ENCODE data around the gene GNAO1.

The GNAO1 gene

DNA sequence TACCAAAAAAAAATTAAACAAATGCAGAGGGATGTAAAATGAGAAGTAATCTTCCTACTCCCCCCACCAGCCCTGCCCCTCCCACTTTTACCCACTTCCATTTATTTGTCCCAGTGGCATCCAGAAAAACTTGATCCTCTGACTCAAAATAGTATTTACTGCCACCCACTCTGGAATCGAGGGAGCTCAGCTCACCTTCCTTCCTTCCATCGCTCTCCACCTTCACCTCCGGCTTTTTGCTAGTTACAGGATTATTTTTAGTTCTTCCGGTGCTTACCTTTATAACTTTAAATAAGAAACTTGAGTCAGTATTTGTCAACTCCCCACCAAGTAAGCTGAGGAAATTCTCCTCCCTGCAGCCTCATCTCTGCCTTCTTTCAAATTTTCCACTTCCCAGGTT, 139.2 kb downstream of the GNAO1 start:
- Mint-ChIP-seq H3K4me3 (no peak overlapping the region), H3K27me3 (peaks cover 3% of the 10 kb centered on the region), H3K27ac (no peak overlapping the region), H3K4me1 (ENCODE audit: low read depth) (no peaks in the 10 kb centered on the region), H3K36me3 (ENCODE audit: low read depth) (no peaks in the 10 kb centered on the region), H3K9me3 (no peaks in the 10 kb centered on the region)
- intact Hi-C loops (cut with micrococcal nuclease) = no loop called here

DNA sequence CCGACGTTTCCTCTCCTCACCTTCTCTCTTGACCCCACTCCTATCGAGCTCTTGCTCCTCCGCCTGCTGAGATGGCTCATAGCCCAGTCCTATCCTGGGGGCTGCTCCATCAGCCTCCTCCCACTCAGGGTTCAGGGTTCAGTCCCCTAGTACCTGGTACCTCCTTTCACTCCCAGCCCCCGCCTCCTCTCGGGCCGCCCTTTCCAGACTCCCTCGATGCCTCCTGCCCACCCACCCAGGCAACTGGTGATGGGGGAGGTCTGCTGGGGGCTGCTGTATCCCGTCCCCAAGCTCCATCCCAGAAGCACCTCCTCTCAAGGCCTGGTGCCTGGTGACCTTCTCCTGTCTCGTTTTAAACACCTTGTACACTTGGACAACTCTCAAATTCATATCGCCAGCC, 140.1 kb downstream of the GNAO1 start:
- Mint-ChIP-seq H3K36me3 (ENCODE audit: low read depth) (no peaks in the 10 kb centered on the region), H3K4me3 (no peak overlapping the region), H3K27me3 (peaks cover 3% of the 10 kb centered on the region), H3K27ac (no peak overlapping the region), H3K9me3 (no peaks in the 10 kb centered on the region), H3K4me1 (ENCODE audit: low read depth) (no peaks in the 10 kb centered on the region)
- intact Hi-C loops (cut with micrococcal nuclease) = no loop called here

DNA sequence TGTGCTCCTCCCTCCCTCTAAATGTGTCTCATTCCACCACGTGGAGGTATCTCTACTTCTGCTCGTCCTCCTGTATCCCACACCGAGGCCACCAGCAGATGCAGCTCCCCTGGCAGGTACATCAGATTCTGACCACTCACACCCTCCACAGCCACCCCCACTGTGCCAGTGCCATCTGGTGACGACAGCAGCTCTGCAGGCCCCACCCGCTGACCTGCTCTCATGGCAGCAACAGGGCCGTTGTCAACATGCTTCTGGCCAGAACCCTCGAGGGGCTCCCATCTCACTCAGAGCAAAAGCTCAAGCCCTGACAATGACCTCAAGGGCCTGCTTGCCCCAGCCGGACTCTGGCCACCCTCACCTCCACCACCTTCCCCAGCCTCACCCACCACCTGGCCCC, 140.6 kb downstream of the GNAO1 start:
- Mint-ChIP-seq H3K4me3 (no peak overlapping the region), H3K27me3 (peaks cover 3% of the 10 kb centered on the region), H3K4me1 (ENCODE audit: low read depth) (no peaks in the 10 kb centered on the region), H3K36me3 (ENCODE audit: low read depth) (no peaks in the 10 kb centered on the region), H3K27ac (no peak overlapping the region), H3K9me3 (no peaks in the 10 kb centered on the region)
- intact Hi-C loops (cut with micrococcal nuclease) = no loop called here

DNA sequence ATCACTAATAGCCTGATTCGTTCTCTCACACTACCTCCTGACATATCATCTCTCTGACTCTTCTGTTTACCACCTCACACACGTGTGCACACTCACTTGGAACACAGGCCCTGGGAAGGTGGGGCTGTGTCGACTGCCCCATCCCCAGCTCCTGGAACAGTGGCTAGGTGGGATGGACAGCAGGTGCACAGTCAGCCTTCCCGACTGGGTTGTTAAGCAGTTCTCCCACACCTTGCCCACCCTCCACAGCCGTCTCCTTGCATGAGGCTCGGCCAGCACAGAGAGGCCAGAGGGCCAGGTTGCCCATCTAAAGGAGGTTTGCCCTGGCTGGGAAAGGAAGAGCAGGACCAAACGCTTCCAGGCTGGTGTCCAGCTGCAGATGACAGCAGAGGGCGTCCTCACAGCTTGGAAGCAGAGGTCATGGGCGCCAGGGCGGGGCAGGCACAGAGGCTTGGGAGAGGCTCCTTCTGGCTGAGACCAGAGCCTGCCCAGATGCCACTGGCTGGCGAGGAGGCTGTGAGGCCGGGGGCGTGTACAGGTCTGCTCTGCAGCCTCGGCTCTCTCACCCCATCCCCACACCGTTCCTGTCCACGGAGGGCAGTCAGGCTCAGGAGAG, 141.3 kb downstream of the GNAO1 start:
- H3K4me1 Mint-ChIP-seq (ENCODE audit: low read depth) = no peaks in the 10 kb centered on the region
- intact Hi-C loops (cut with micrococcal nuclease) = no loop called here
- H3K27me3 Mint-ChIP-seq = peaks cover 3% of the 10 kb centered on the region
- H3K4me3 Mint-ChIP-seq = no peak overlapping the region
- no peaks in the 10 kb centered on the region for H3K9me3 Mint-ChIP-seq
- no peak overlapping the region for H3K27ac Mint-ChIP-seq
- H3K36me3 Mint-ChIP-seq (ENCODE audit: low read depth) = no peaks in the 10 kb centered on the region

- H3K27me3 Mint-ChIP-seq = peaks cover 3% of the 10 kb centered on the region
- H3K27ac Mint-ChIP-seq = no peak overlapping the region
- no peaks in the 10 kb centered on the region for H3K4me1 Mint-ChIP-seq (ENCODE audit: low read depth)
- no peak overlapping the region for H3K4me3 Mint-ChIP-seq
- H3K36me3 Mint-ChIP-seq (ENCODE audit: low read depth) = no peaks in the 10 kb centered on the region
- intact Hi-C loops (cut with micrococcal nuclease) = no loop called here
- no peaks in the 10 kb centered on the region for H3K9me3 Mint-ChIP-seq
Observed at GRCh38 chr16:56334761-56335160, 143.5 kb downstream of the GNAO1 start.

GRCh38 chr16:56336071-56336688, 144.9 kb downstream of the GNAO1 start:
- H3K4me3 Mint-ChIP-seq = no peak overlapping the region
- no peaks in the 10 kb centered on the region for H3K4me1 Mint-ChIP-seq (ENCODE audit: low read depth)
- no peaks in the 10 kb centered on the region for H3K36me3 Mint-ChIP-seq (ENCODE audit: low read depth)
- no peak overlapping the region for H3K27ac Mint-ChIP-seq
- peaks cover 3% of the 10 kb centered on the region for H3K27me3 Mint-ChIP-seq
- no peaks in the 10 kb centered on the region for H3K9me3 Mint-ChIP-seq
- intact Hi-C loops (cut with micrococcal nuclease) = no loop called here

GRCh38 chr16:56336711-56337110, 145.4 kb downstream of the GNAO1 start:
- Mint-ChIP-seq H3K9me3 (no peaks in the 10 kb centered on the region), H3K4me1 (ENCODE audit: low read depth) (no peaks in the 10 kb centered on the region)

GRCh38 chr16:56337131-56337857, 146.0 kb downstream of the GNAO1 start:
- no peaks in the 10 kb centered on the region for H3K9me3 Mint-ChIP-seq
- H3K4me3 Mint-ChIP-seq = no peak overlapping the region
- intact Hi-C loops (cut with micrococcal nuclease) = no loop called here
- no peaks in the 10 kb centered on the region for H3K36me3 Mint-ChIP-seq (ENCODE audit: low read depth)
- no peaks in the 10 kb centered on the region for H3K4me1 Mint-ChIP-seq (ENCODE audit: low read depth)
- H3K27ac Mint-ChIP-seq = no peak overlapping the region
- peaks cover 2% of the 10 kb centered on the region for H3K27me3 Mint-ChIP-seq

More at GRCh38 chr16:56336711-56337110, 145.4 kb downstream of the GNAO1 start:
- Mint-ChIP-seq H3K4me3 (no peak overlapping the region), H3K27ac (no peak overlapping the region), H3K27me3 (peaks cover 3% of the 10 kb centered on the region), H3K36me3 (ENCODE audit: low read depth) (no peaks in the 10 kb centered on the region)
- intact Hi-C loops (cut with micrococcal nuclease) = no loop called here

- Mint-ChIP-seq H3K4me3 (no peak overlapping the region), H3K36me3 (ENCODE audit: low read depth) (no peaks in the 10 kb centered on the region), H3K27me3 (no peaks in the 10 kb centered on the region), H3K9me3 (no peaks in the 10 kb centered on the region), H3K4me1 (ENCODE audit: low read depth) (no peaks in the 10 kb centered on the region), H3K27ac (no peak overlapping the region)
- intact Hi-C loops (cut with micrococcal nuclease) = no loop called here
Observed at GRCh38 chr16:56337858-56338325, 146.6 kb downstream of the GNAO1 start.

- Mint-ChIP-seq H3K27me3 (no peaks in the 10 kb centered on the region), H3K9me3 (no peaks in the 10 kb centered on the region), H3K36me3 (ENCODE audit: low read depth) (no peaks in the 10 kb centered on the region), H3K4me1 (ENCODE audit: low read depth) (no peaks in the 10 kb centered on the region), H3K4me3 (no peak overlapping the region), H3K27ac (no peak overlapping the region)
- intact Hi-C loops (cut with micrococcal nuclease) = no loop called here
Observed at GRCh38 chr16:56338566-56339318, 147.5 kb downstream of the GNAO1 start.

GRCh38 chr16:56339431-56340195, 148.3 kb downstream of the GNAO1 start:
- intact Hi-C loops (cut with micrococcal nuclease) = no loop called here
- Mint-ChIP-seq H3K36me3 (ENCODE audit: low read depth) (no peaks in the 10 kb centered on the region), H3K27me3 (no peaks in the 10 kb centered on the region), H3K9me3 (no peaks in the 10 kb centered on the region), H3K4me1 (ENCODE audit: low read depth) (no peaks in the 10 kb centered on the region), H3K27ac (no peak overlapping the region), H3K4me3 (no peak overlapping the region)

DNA sequence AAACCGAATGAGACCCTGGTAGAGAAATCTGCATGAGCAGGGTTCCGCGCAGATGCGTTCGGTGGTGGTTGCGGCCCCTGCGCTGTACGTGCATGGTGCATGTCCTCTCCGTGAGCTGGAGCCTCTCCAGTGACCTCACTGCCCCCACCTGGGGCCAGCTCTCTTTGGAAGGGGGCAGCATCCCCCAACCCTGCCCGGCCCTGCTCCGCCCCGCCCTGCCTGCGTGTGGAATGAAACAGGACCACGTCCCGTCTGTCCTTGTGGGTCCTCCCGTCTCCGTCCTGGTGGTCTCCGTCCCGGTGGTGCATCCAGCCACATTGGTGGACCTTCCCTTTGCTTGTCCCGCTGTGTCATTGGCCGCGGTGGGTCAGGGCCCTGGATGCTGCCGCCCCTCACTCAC, 149.1 kb downstream of the GNAO1 start:
- intact Hi-C loops (cut with micrococcal nuclease) = no loop called here
- H3K36me3 Mint-ChIP-seq (ENCODE audit: low read depth) = no peaks in the 10 kb centered on the region

GRCh38 chr16:56340864-56341365, 149.6 kb downstream of the GNAO1 start:
- H3K27ac Mint-ChIP-seq = no peak overlapping the region
- intact Hi-C loops (cut with micrococcal nuclease) = no loop called here
- H3K4me3 Mint-ChIP-seq = no peak overlapping the region
- H3K27me3 Mint-ChIP-seq = no peaks in the 10 kb centered on the region
- no peaks in the 10 kb centered on the region for H3K9me3 Mint-ChIP-seq
- H3K4me1 Mint-ChIP-seq (ENCODE audit: low read depth) = no peaks in the 10 kb centered on the region
- no peaks in the 10 kb centered on the region for H3K36me3 Mint-ChIP-seq (ENCODE audit: low read depth)

More for the DNA sequence above, 149.1 kb downstream of the GNAO1 start:
- no peak overlapping the region for H3K27ac Mint-ChIP-seq
- H3K4me3 Mint-ChIP-seq = no peak overlapping the region
- H3K4me1 Mint-ChIP-seq (ENCODE audit: low read depth) = no peaks in the 10 kb centered on the region
- no peaks in the 10 kb centered on the region for H3K9me3 Mint-ChIP-seq
- H3K27me3 Mint-ChIP-seq = no peaks in the 10 kb centered on the region

Data from dendritic cell treated with granulocyte-macrophage colony-stimulating factor and Interleukin-4, amounts not matched to agents 40 ng/mL and 50 ng/mL, for 4 days (primary cell).